ENCODE data around the gene OXNAD1. TPM values are rescaled to one million over a fixed set of nuclear protein-coding genes. Genes with fewer than 3 reads are reported as not detected.

Gene OXNAD1
- total and polyA plus RNA-seq, 2 of the 13 experiments (the other 11 are each of a cell fraction or from before 2014, with no cell fraction given) = 9.9 to 18.8 TPM

- no peaks in the 10 kb centered on the region for H3K79me2 ChIP-seq (ENCODE audit: insufficient read depth, low read length)
- no peak overlapping the region for H3K27ac ChIP-seq (ENCODE audit: extremely low read length, insufficient read depth, low read length)
- intact Hi-C loops (cut with micrococcal nuclease; ENCODE audit: unreplicated experiment) (loop anchor here (5.0 to 10.0 kb wide), 3 partner anchors 183 to 641 kb away; partner anchors contain the start of genes BTD and HACL1), in situ Hi-C loops (cut with HindIII; ENCODE audit: extremely low pct_ligation_motif_present, low pct_unique_long_range_greater_than_20kb) (loop anchor here (5.0 to 25.0 kb wide), 2 partner anchors 198 to 608 kb away; no protein-coding TSS in a partner anchor)
- H4K20me1 ChIP-seq (ENCODE audit: insufficient read depth, low read length) = no peaks in the 10 kb centered on the region
- ChIA-PET CTCF (ENCODE audit: low intra/inter-chr PET ratio, low total read pairs) (no interaction called here), POLR2A (no interaction called here)
- H3K27me3 ChIP-seq (ENCODE audit: control insufficient read depth in 1 of 2, insufficient read depth in 2 of 2, low read length in 2 of 2) = peaks cover 1 to 10% of the 10 kb centered on the region in 2 experiments; a peak in 2 of 5 replicates
- H3K36me3 ChIP-seq (replicated peaks in 1 of 2; ENCODE audit: control insufficient read depth in 1 of 2, insufficient read depth in 2 of 2, low read length in 2 of 2) = no peaks in the 10 kb centered on the region
- no peak overlapping the region for H3K4me3 ChIP-seq (replicated peaks in 1 of 3; ENCODE audit: insufficient read depth in 1 of 3, low read depth in 2 of 3, low read length in 3 of 3)
- 39% methylated on average over 3 of the region's 3 CpGs for WGBS (ENCODE audit: low lambda C conversion rate)
- H3K9me3 ChIP-seq (ENCODE audit: low read length) = no peaks in the 10 kb centered on the region
- ATAC-seq (no peak), DNase-seq (ENCODE audit: low spot score) (no peak), FAIRE-seq (no peak)
- no peak overlapping the region for H3K9ac ChIP-seq (ENCODE audit: insufficient read depth, low read depth, low read length)
- no peak overlapping the region for H2AFZ ChIP-seq (ENCODE audit: low read length)
- H3K4me1 ChIP-seq (ENCODE audit: insufficient read depth, low read length) = peaks cover 21% of the 10 kb centered on the region
- TF ChIP-seq MTF2 (CRISPR knock-in tag; IDR thresholded peaks at IDR 0.05; ENCODE audit: borderline replicate concordance) = no peak
- no peak for TF ChIP-seq CSRNP2 (CRISPR knock-in tag; conservative IDR thresholded peaks at IDR 0.05; ENCODE audit: low read depth)
- no peak for TF ChIP-seq ZNF432 (CRISPR knock-in tag; IDR thresholded peaks at IDR 0.05; ENCODE audit: borderline replicate concordance)
- no peak for TF ChIP-seq ZSCAN30 (CRISPR knock-in tag; IDR thresholded peaks at IDR 0.05)
- no peak for TF ChIP-seq EZH2 (conservative IDR thresholded peaks at IDR 0.05; ENCODE audit: low read depth, low read length)
- no peak for TF ChIP-seq ZNF34 (CRISPR knock-in tag; IDR thresholded peaks at IDR 0.05; ENCODE audit: borderline replicate concordance)
- TF ChIP-seq MAFG (CRISPR knock-in tag; IDR thresholded peaks at IDR 0.05) = no peak
- TF ChIP-seq THRA (CRISPR knock-in tag; IDR thresholded peaks at IDR 0.05; ENCODE audit: borderline replicate concordance) = no peak
- no peak for TF ChIP-seq ERF (CRISPR knock-in tag; IDR thresholded peaks at IDR 0.05)
- no peak for TF ChIP-seq HIVEP1 (CRISPR knock-in tag; IDR thresholded peaks at IDR 0.05)
- TF ChIP-seq CREBL2 (CRISPR knock-in tag; IDR thresholded peaks at IDR 0.05; ENCODE audit: borderline replicate concordance) = no peak
- TF ChIP-seq ZNF691 (CRISPR knock-in tag; IDR thresholded peaks at IDR 0.05; ENCODE audit: borderline replicate concordance, low read depth) = no peak
- TF ChIP-seq PHF21A (CRISPR knock-in tag; IDR thresholded peaks at IDR 0.05) = no peak
- TF ChIP-seq ZNF276 (CRISPR knock-in tag; IDR thresholded peaks at IDR 0.05; ENCODE audit: low read depth) = no peak
- TF ChIP-seq ARHGAP35 (CRISPR knock-in tag; IDR thresholded peaks at IDR 0.05; ENCODE audit: borderline replicate concordance) = no peak
- no peak for TF ChIP-seq SETDB1 (CRISPR knock-in tag; IDR thresholded peaks at IDR 0.05; ENCODE audit: borderline replicate concordance)
- no peak for TF ChIP-seq KAT2B (IDR thresholded peaks at IDR 0.05; ENCODE audit: borderline replicate concordance, low read depth, low read length)
- TF ChIP-seq ZNF703 (CRISPR knock-in tag; IDR thresholded peaks at IDR 0.05; ENCODE audit: borderline replicate concordance) = no peak
- no TSS peak for BruUV-seq (replicated peaks)
- no peak overlapping the region for H3K4me2 ChIP-seq (ENCODE audit: low read depth, low read length)
These were observed 19.4 kb upstream of the OXNAD1 start for GRCh38 chr3:16245609-16246008.

Measured in HepG2 (cell line).